Jurkat, Clone E6-1 (cell line): Measurements from ENCODE around the gene KAZALD1.
"Not testable (repeated sequence)": the region's sequence is repeated elsewhere in the genome, so short reads cannot be mapped to it uniquely, and the experiment has no call there.

ENCODE experiments used
- DNase-seq: peaks from one replicate; pipeline ENCODE4 v3.0.0-alpha.2; 2011; ENCODE audit warnings: low read depth, low spot score
- H3K4me3 ChIP-seq: 2 replicates; pipeline ENCODE4 v1.5.1; 2011; ENCODE audit warnings: mild to moderate bottlenecking, low read length, control low read depth, moderate library complexity

Gene KAZALD1

DNA sequence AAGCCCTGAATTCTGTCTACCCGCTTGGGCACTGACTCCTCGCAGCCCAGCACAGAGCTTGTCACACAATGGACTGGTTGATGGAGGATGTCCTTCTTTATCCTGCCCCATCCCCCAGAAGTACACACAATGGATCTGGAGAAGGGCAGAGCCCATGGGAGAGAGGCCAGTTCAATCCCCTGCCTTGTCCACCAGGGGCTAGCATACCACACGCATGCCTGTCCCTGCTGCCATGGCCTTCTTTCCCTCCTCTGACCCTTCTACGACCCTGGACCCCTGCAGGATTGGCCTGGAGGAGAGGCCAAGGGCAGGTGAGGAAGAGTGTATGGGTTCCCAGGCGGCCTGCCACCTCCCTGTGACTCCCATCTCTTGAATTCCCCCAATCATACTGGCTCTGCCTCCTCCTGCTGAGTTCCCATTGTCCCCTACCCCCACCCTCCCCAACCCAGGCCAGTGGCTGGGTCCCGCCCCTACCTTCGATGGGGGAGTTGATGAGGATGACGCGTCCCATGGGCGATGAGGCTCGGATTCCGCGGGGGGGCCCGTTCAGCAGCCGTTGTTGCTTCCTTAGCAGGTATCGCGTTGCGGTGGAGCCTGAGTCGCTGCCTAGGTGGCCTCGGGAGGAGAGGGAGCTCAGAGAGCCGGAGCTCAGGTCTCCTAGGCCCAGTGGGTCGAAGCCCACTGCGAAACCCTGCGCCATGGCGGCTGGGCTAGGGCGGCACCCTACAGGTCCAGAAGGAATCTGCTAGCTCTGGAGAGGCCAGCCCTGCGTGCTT, 32.1 kb upstream of the KAZALD1 start:
- no peak overlapping the region for H3K4me3 ChIP-seq
- no peak for DNase-seq

DNA sequence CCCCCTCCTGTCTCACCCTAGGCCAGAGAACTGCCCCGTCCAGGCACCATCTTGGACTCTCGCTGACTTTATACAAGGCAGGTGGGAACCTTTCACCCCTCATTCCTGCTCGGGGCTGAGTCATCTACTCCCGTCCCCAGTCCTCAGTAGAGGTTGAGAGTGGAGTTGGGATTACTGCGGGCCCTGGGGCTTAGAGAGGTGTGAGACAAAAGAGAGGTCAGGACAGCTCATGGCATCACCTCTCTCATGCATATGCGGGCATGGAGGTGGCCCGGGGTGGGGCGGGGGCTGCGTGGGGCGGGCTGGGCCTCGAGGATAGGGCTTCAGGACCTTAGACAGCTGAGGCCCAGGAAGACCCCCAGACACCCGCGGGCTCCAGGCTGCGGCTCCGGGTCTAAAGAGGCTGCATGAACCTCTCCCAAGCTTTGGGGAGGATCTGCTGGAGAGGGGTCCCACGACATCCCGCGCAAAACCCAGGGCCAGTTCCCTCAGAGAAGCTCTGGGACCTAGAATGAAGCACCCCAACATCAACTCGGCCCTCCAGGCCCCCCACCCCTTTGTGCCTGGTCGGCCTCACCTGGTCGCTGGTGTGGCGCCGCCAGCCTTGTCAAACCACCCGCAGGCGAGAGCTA, 31.2 kb upstream of the KAZALD1 start:
- H3K4me3 ChIP-seq: peak overlapping the region; percentile 85
- DNase-seq: no peak

DNA sequence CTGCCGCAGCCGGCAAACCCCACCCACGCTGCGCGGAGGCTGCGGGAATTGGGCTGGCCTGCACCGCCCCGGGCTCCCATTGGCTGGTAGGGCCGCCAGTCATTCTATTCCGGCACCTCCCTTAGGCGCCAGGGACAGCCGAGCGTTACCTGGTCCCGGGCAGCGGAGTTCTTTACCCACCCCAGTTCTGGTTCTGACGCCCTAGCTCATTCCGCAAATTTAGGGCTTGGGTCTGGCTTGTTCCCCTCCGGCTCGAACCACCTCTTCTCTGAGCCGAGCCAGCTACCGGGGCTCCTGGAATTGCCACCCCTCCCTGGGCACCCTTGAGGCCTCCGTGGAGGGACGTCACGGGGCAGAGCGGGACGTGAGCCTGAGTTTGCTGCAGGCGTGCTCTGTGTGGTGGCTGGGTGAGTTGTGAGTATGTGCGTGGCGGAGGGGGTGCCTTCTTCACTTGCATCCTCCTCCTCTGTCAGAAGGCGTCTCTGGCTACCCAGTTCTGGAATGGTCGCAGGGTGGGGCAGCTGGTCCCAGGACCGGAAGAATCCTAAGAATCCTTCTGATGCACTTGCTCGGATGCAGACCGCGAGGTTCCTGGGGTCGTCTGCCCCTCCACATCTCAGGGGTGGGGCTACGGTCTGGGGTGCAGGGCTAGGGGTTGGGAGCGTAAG, 30.5 kb upstream of the KAZALD1 start, which contains the start of the genes PDZD7 and SFXN3:
PDZD7 (minus strand) TSS at position 2 of the 668 bp plus-strand sequence. CDS start 910 bp downstream, outside the sequence.
SFXN3 (plus strand) TSS at position 107 of the 668 bp plus-strand sequence. CDS start 3,461 bp downstream, outside the sequence.
- peak within 1 kb of the TSS; percentile 85 for H3K4me3 ChIP-seq
- DNase-seq: peak; percentile 90

DNA sequence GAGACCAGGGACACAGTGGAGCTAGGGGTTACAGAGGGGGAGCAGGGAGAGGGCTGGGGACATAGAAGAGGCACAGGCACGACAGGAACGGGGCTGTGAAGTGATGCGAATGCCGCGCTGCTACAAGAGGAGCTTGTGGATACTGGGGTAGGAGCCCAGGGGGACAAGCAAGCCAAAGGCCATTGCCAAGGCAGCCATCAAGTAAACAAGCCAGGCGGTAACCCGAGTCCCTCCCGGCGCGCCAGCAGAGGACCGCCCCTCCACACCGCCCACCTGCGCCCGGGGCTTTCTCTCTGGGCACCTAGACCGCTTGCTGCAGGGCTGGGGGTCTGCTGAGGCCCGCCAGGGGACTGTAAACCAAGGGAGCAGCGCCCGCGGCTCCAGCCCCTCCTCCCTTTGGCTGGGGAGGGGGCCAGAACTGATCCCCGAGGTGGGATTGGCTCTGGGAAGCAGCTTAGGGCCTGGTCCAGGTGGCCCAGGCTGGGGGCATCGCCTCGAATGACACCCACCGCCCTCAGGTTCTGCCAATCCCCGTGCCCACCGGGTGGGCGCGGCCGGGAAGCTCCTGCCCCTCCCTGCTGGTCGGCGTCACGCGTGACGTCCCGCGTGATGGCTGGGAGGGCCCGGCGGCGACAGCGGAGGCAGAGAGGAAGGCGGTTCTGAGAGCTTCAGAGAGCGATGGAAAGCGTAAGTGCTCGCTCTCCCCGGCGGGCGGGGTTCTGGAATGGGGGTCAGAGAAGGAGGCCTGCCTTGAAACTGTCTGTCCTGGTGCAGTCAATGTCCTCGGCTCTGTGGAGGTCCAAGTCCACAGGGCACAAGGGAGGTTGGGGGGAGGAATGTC, 29.8 kb upstream of the KAZALD1 start:
- H3K4me3 ChIP-seq: peak overlapping the region; percentile 85
- peak; percentile 51 for DNase-seq

DNA sequence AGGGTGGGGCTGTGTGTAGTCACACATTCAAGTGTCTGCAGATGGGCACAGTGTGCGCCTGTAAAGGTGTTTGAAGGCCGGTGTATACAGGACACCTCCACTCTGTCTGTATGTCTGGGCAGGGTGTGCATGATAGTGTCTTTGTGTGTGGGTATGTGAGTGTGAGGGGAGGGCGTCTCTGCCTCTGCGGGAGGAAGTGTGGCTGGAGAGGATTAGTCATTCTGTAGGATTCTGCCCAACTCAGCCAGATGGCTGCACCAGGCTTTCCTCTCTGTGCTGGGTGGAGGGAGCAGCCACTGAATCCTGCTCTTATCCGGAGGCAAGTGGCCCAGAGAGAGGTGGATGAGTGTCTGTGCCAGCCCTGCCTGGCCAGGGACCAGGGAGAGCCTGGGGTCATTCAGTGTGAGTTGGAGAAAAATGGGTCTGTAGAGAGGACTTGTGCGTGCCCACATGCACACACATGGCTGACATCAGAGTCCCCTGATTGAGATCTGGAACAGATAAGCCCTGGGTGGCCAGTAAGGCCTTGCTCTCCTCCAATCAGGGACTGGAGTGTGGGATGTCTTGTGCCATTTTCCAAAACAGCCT, 29.1 kb upstream of the KAZALD1 start:
- peak overlapping the region; percentile 85 for H3K4me3 ChIP-seq
- peak; percentile 39 for DNase-seq

DNA sequence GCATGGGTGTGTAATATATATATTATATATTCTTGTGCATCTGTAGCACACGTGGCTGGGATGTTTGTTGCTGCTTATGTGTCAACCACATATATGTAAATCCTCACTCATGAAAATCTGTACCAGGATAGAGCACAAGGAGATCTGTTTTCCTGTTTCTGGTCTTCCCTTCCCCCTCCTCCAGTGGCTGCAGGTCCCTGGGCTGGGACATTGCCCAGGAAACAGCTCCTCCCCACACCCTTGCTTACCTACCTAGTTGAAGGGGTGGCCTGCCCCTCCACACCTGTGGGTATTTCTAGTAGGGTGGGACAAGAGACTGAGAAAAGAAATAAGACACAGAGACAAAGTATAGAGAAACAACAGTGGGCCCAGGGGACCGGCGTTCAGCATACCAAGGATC, 28.5 kb upstream of the KAZALD1 start:
- no peak for DNase-seq
- H3K4me3 ChIP-seq: no peak overlapping the region

DNA sequence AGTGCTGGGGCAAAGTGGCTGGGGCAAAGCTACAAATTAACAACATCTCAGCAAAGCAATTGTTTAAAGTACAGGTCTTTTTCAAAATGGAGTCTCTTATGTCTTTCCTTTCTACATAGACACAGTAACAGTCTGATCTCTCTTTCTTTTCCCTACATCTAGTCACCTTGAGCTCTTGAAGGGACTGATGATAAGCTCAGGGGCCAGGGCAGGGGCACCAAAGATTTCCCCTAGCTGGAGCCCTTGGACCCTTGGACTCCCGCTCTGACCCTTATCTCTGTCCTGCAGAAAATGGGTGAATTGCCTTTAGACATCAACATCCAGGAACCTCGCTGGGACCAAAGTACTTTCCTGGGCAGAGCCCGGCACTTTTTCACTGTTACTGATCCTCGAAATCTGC, 27.4 kb upstream of the KAZALD1 start:
- not testable (repeated sequence) for H3K4me3 ChIP-seq, DNase-seq

DNA sequence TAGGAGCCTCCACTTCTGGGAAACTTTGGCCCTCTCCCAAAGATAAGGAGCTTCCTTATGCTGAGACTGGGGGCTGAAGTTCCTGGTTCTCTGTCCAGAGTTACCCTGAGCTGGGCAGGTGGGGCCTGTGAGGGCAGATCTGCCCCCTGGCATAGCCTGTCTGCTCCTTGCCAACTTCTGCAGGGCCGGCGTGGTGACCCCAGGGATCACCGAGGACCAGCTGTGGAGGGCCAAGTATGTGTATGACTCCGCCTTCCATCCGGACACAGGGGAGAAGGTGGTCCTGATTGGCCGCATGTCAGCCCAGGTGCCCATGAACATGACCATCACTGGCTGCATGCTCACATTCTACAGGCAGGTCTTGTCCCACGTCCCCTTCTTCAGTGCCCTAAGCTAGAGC, 26.5 kb upstream of the KAZALD1 start:
- no peak overlapping the region for H3K4me3 ChIP-seq
- no peak for DNase-seq

DNA sequence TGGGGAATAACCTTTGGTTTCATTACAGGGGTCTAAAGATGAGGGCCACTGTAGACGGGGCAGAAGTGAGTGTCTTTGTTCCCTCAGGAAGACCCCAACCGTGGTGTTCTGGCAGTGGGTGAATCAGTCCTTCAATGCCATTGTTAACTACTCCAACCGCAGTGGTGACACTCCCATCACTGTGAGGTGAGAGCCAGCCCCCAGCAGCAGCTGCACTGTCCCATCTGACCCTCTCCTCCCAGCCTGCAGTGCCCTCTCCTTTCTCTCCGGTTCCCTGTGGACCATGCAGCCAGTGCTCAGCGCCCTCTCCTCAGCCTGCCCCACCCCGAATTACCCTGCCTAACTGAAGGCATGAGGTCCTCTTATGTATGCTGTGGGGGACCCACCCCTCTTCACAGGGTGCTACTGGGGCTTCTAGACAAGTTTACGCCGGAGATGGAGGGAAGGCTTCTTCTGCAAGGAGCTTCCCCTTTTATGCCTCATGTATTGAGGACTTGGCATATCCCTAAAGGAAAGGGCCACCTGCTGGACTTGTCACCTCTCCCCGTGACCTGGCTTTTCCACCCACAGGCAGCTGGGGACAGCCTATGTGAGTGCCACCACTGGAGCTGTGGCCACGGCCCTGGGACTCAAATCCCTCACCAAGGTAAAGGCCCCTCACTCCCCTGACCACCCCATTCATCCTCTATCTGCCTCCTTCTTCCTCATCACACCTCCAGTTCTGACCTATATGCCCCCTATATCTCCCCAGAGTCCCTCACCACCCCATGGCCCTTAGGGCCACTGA, 25.7 kb upstream of the KAZALD1 start:
- DNase-seq: no peak

DNA sequence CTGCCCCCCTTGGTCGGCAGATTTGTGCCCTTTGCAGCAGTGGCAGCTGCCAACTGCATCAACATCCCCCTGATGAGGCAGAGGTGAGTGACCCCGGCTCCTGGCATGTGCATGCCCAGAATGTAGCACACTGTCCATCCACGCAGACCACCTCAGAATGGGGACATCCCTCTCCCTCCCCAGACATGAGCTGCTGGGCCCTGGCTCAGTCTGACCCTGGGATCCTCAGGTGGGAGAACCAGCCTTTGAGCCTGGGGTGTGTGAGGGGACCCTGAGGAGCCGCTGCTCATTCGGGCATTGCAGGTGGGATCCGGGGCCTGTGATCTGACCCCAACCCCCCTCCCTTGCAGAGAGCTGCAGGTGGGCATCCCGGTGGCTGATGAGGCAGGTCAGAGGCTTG, 25.1 kb upstream of the KAZALD1 start:
- H3K4me3 ChIP-seq: no peak overlapping the region
- no peak for DNase-seq

More for the DNA sequence above, 25.7 kb upstream of the KAZALD1 start:
- no peak overlapping the region for H3K4me3 ChIP-seq

DNA sequence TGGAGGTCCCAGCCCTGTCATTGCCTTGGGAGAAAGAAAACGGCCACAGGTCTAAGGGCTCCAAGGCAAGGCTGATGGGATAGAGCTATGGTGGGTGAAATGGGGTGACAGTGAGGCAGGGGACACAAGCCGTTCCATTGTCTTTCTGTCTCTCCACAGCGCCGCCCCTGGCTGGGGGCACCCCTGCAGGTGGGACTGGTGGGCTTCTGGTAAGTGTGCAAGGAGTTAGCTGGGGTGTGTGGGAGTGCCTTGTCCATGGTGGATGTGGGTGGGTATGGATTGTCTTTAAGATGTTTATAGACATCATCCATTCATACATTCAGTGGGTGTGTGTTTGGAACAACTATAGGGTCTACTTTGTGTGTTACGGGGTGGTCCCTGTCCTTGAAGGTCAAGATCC, 23.3 kb upstream of the KAZALD1 start:
- no peak overlapping the region for H3K4me3 ChIP-seq
- no peak for DNase-seq

DNA sequence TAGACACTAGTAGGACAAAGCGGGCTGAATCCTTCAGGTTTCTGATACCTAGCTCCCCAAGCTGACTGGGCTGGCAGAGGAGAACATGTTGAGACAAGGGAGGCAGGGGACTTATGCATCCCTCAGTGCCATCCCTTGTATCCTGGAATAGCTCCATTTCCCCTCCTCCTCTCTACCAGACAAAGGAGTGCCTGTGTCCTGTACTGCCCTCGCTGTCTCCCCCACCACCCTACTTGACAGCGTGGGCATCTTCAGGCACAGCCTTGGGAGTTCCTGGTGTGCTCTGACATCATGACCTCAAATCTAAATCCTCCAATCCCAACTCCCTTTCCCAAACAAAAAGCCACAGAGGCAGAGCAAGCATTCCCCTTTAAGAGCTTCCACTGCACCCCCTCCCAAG, 21.7 kb upstream of the KAZALD1 start:
- H3K4me3 ChIP-seq: no peak overlapping the region

DNA sequence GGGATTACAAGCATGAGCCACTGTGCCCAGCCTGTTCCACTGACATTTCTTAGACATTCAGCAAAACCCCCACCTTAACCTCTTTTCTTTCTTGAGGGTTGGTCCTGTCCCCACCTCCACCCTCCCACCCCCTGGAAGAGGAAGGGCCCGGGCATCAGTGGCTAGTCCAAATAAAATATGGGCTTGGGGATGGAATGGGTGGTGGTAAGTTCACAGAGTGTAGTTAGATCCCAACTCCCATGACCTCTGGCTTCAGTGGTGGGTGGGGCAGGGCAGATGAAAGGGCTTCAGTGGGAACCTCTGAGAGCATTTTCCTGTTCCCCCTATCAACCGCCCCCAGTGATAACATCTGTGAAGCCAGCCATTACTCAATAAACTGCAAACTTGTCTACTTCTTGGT, 20.9 kb upstream of the KAZALD1 start:
- no peak overlapping the region for H3K4me3 ChIP-seq

More for the DNA sequence above, 21.7 kb upstream of the KAZALD1 start:
- DNase-seq: no peak

DNA sequence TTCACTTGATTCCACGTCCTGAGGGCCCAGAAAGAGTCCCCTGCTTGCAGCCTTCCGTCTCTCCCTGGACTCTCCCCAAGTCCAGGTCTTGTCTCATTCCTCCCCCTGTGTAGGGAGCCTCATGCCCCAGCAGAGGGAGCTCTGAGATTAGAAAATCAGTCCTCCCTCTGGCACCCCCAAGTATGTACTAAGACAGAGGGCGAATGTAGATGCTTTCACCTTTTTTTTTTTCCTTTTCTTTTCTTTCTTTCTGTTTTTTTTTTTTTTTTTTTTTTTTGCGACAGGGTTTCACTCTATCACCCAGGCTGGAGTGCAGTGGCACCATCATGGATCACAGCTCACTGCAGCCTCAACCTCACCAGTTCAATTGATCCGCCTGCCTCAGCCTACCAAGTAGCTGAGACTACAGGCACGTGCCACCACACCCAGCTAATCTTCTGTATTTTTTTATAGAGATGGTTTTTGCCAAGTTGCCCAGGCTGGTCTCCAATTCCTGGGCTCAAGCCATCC, 20.5 kb upstream of the KAZALD1 start:
- no peak overlapping the region for H3K4me3 ChIP-seq
- peak; percentile 82 for DNase-seq

More for the DNA sequence above, 20.9 kb upstream of the KAZALD1 start:
- DNase-seq: no peak

DNA sequence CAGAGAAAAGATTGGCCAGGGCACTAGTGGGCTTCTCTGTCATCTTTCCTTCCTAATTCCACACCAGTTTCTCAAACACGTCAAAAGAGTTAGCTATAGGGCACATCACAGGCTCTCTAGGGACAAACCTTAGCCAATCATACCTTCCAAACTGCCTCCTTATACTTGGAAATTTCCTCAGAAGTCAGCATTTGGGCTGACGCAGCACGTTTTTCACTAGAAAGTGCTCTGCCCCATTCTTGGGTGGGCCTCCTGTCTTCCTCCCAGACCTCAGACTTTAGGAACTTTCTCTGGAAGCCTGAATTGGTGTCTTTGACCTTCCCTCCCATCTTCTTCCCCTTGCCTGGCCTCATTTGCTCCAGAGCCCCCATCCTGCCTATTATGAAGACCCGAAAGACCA, 19.7 kb upstream of the KAZALD1 start:
- no peak for DNase-seq
- peak overlapping the region; percentile 73 for H3K4me3 ChIP-seq

DNA sequence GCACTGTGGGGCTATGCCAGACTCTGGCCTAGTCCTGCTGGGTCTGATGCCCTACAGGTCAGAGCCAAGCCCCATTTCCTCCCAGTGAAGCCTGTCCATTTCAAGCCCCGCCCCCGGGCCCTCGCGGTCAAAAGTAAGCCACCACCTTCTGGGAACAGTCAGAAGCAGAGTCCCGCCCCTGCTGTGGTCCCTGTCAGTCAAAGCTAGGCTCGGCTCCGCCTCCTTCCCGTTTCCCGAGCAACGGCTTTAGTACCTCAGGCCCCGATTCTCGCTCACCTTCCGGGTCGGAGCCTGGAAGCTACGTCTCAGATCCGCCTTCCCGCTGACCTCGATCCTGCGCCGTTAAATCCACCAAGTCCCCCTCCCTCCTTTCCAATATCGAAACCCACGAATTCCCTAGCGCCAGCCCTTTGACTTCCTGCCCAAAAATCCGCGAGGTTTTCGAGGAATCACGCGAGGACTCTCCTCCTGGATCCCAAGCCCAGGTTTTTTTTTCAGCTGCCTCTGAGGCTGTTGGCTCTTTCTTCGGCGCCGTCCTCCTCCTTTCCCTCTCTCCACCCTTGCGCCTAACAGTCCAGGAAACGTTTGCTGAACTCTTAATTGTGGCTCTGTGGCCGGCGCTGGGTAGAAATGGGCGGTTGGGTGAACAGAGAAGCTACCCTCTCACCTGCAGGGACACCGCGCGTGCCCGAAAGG, 19.0 kb upstream of the KAZALD1 start:
- H3K4me3 ChIP-seq: peak overlapping the region; percentile 73
- peak; percentile 87 for DNase-seq

DNA sequence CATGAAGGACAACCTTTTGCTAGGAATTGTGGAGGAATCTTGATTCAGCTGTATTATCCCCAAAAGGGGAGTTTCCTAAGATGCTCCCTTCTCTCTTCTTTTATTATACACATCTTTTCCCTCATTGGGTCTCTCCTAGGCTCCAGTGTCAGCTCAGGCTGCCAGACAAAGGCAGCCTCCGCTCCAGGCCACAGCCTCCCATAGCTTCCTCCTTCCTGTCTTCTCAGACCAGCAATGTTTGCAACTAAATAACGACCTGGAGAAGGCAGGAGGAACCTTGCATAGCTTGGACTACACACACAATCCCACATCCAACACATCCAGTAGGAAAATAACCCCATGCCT, 18.5 kb upstream of the KAZALD1 start:
- peak overlapping the region; percentile 73 for H3K4me3 ChIP-seq
- DNase-seq: no peak
